Neural cell (in vitro differentiated cells): ENCODE data around the gene FOLR2. TPM values are rescaled to one million over a fixed set of nuclear protein-coding genes. Genes with fewer than 3 reads are reported as not detected.

Experiments used
- H2AFZ ChIP-seq: fragments of 200-600, 300-800 bp; sonication (generic), shearing (Covaris generic); 2 replicates; pipeline ENCODE4 v1.6.0; 2014; ENCODE audit warnings: low read depth, mild to moderate bottlenecking, antibody characterized with exemption, low read length, moderate library complexity
- H3F3A ChIP-seq: fragments of 200-600 bp; shearing (Covaris generic); 2 replicates; pipeline ENCODE4 v1.6.1; 2016; ENCODE audit warnings: mild to moderate bottlenecking, moderate library complexity, mixed read lengths, antibody characterized with exemption, low read length; ENCODE audit not compliant: insufficient read depth, poor library complexity, severe bottlenecking
- H3K27ac ChIP-seq: fragments of 200-600, 300-800 bp; sonication (generic), shearing (Covaris generic); 2 replicates; pipeline ENCODE4 v1.5.1; 2014; ENCODE audit warnings: mild to moderate bottlenecking, low read length, moderate library complexity
- H3K27me3 ChIP-seq: fragments of 300-800, 200-600 bp; sonication (generic), shearing (Covaris generic); 2 replicates; pipeline ENCODE4 v1.6.0; 2014; ENCODE audit warnings: mild to moderate bottlenecking, low read depth, low read length, moderate library complexity; ENCODE audit not compliant: insufficient read depth
- H3K36me3 ChIP-seq: fragments of 300-800, 200-600 bp; sonication (generic), shearing (Covaris generic); 2 replicates; pipeline ENCODE4 v1.5.1; 2014; ENCODE audit warnings: mild to moderate bottlenecking, antibody characterized with exemption, low read length, moderate library complexity; ENCODE audit not compliant: insufficient read depth
- H3K4me2 ChIP-seq: fragments of 300-800, 200-600 bp; sonication (generic), shearing (Covaris generic); 2 replicates; pipeline ENCODE4 v1.6.0; 2014; ENCODE audit warnings: mild to moderate bottlenecking, low read length
- H3K4me3 ChIP-seq: fragments of 300-800, 200-600 bp; sonication (generic), shearing (Covaris generic); 2 replicates; pipeline ENCODE4 v1.5.1; 2014; ENCODE audit warnings: mild to moderate bottlenecking, low read length, moderate library complexity
- H3K79me2 ChIP-seq: fragments of 200-600 bp; shearing (Covaris generic); replicated peaks from 2 replicates; pipeline ENCODE4 v1.6.0; 2014; ENCODE audit warnings: mild to moderate bottlenecking, low read length, moderate library complexity; ENCODE audit not compliant: insufficient read depth
- H3K9ac ChIP-seq: fragments of 300-800, 200-600 bp; sonication (generic), shearing (Covaris generic); 2 replicates; pipeline ENCODE4 v1.6.1; 2016; ENCODE audit warnings: mild to moderate bottlenecking, low read length, mixed read lengths
- H3K9me2 ChIP-seq: fragments of 200-600 bp; shearing (Covaris generic); 2 replicates; pipeline ENCODE4 v1.6.1; 2016; ENCODE audit warnings: mild to moderate bottlenecking, low read length, mixed read lengths; ENCODE audit not compliant: insufficient read depth
- H3K9me3 ChIP-seq: fragments of 200-600, 300-800 bp; sonication (generic), shearing (Covaris generic); 2 replicates; pipeline ENCODE4 v1.6.1; 2016; ENCODE audit warnings: mild to moderate bottlenecking, mixed run types, low read length, moderate library complexity, mixed read lengths
- H4K20me1 ChIP-seq: fragments of 200-600 bp; shearing (Covaris generic); 2 replicates; pipeline ENCODE4 v1.6.1; 2016; ENCODE audit warnings: mild to moderate bottlenecking, mixed run types; ENCODE audit not compliant: insufficient read depth
- EP300 ChIP-seq: fragments of 450-650 bp; conservative IDR thresholded peaks from 2 replicates; pipeline ENCODE4 v1.6.1; 2014; ENCODE audit warnings: antibody characterized with exemption, mild to moderate bottlenecking, moderate library complexity; ENCODE audit not compliant: poor library complexity, severe bottlenecking
- EZH2 ChIP-seq: fragments of 200-600, 300-800 bp; shearing (Covaris generic), sonication (generic); IDR thresholded peaks from 2 replicates; pipeline ENCODE4 v1.6.1; 2014; ENCODE audit warnings: antibody characterized with exemption, low read length, borderline replicate concordance, mild to moderate bottlenecking; ENCODE audit not compliant: insufficient read depth, poor library complexity, severe bottlenecking
- MXI1 ChIP-seq: fragments of 450-650 bp; conservative IDR thresholded peaks from 2 replicates; pipeline ENCODE4 v1.6.1; 2014; ENCODE audit warnings: antibody characterized with exemption, mild to moderate bottlenecking; ENCODE audit not compliant: poor library complexity, severe bottlenecking
- POLR2AphosphoS5 ChIP-seq: IDR thresholded peaks from 2 replicates; pipeline ENCODE4 v1.6.1; 2012
- RAD21 ChIP-seq: fragments of 450-650 bp; conservative IDR thresholded peaks from 2 replicates; pipeline ENCODE4 v1.6.1; 2014; ENCODE audit warnings: antibody characterized with exemption, mild to moderate bottlenecking, moderate library complexity
- SMC3 ChIP-seq: fragments of 450-650 bp; conservative IDR thresholded peaks from 2 replicates; pipeline ENCODE4 v1.6.1; 2014; ENCODE audit warnings: antibody characterized with exemption, mild to moderate bottlenecking, moderate library complexity; ENCODE audit not compliant: poor library complexity
- TAF1 ChIP-seq: IDR thresholded peaks from 2 replicates; pipeline ENCODE4 v1.6.1; 2012; ENCODE audit warnings: low read depth
- polyA plus RNA-seq: library from polyadenylated mRNA; depleted of rRNA; stranded (reverse); fragments of >200 nt; gene quantifications from 2 replicates; pipeline ENCODE4 v1.2.3, GENCODE V29; 2014
- TF ChIP-seq, protein P1 (sequence below): IDR thresholded peaks from 2 replicates; pipeline ENCODE4 v1.6.1; 2012; ENCODE audit warnings: borderline replicate concordance
- TF ChIP-seq, protein P2 (sequence below): fragments of 450-650 bp; IDR thresholded peaks from 2 replicates; pipeline ENCODE4 v1.5.1; 2014; ENCODE audit warnings: antibody characterized with exemption, mild to moderate bottlenecking, moderate library complexity; ENCODE audit not compliant: poor library complexity, severe bottlenecking

Gene FOLR2
- polyA plus RNA-seq, 1 donor from 2014 or later, result not detected

- Histone ChIP-seq H3F3A (no peaks in the 10 kb centered on the region), H2AFZ (no peak overlapping the region), H4K20me1 (no peaks in the 10 kb centered on the region)
Observed at GRCh38 chr11:72177656-72178055, 38.9 kb upstream of the FOLR2 start.

GRCh38 chr11:72179049-72179803, 37.4 kb upstream of the FOLR2 start:
- Histone ChIP-seq H2AFZ (no peak overlapping the region), H3F3A (no peaks in the 10 kb centered on the region), H3K36me3 (no peaks in the 10 kb centered on the region), H3K9me2 (no peaks in the 10 kb centered on the region), H3K79me2 (no peaks in the 10 kb centered on the region), H3K9me3 (no peaks in the 10 kb centered on the region), H3K9ac (no peak overlapping the region), H3K27me3 (no peaks in the 10 kb centered on the region), H3K4me3 (no peak overlapping the region), H3K27ac (no peak overlapping the region), H4K20me1 (no peaks in the 10 kb centered on the region), H3K4me2 (no peak overlapping the region)
- TF ChIP-seq, protein P1, sequence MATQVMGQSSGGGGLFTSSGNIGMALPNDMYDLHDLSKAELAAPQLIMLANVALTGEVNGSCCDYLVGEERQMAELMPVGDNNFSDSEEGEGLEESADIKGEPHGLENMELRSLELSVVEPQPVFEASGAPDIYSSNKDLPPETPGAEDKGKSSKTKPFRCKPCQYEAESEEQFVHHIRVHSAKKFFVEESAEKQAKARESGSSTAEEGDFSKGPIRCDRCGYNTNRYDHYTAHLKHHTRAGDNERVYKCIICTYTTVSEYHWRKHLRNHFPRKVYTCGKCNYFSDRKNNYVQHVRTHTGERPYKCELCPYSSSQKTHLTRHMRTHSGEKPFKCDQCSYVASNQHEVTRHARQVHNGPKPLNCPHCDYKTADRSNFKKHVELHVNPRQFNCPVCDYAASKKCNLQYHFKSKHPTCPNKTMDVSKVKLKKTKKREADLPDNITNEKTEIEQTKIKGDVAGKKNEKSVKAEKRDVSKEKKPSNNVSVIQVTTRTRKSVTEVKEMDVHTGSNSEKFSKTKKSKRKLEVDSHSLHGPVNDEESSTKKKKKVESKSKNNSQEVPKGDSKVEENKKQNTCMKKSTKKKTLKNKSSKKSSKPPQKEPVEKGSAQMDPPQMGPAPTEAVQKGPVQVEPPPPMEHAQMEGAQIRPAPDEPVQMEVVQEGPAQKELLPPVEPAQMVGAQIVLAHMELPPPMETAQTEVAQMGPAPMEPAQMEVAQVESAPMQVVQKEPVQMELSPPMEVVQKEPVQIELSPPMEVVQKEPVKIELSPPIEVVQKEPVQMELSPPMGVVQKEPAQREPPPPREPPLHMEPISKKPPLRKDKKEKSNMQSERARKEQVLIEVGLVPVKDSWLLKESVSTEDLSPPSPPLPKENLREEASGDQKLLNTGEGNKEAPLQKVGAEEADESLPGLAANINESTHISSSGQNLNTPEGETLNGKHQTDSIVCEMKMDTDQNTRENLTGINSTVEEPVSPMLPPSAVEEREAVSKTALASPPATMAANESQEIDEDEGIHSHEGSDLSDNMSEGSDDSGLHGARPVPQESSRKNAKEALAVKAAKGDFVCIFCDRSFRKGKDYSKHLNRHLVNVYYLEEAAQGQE, result no peak
- TF ChIP-seq EZH2 (no peak), MXI1 (no peak), EP300 (no peak)

More at GRCh38 chr11:72177656-72178055, 38.9 kb upstream of the FOLR2 start:
- no peaks in the 10 kb centered on the region for H3K36me3 ChIP-seq
- H3K27ac ChIP-seq, result no peak overlapping the region
- H3K79me2 ChIP-seq, result no peaks in the 10 kb centered on the region
- H3K27me3 ChIP-seq, result no peaks in the 10 kb centered on the region
- no peak overlapping the region for H3K4me2 ChIP-seq
- no peak overlapping the region for H3K9ac ChIP-seq
- TF ChIP-seq, protein P2, sequence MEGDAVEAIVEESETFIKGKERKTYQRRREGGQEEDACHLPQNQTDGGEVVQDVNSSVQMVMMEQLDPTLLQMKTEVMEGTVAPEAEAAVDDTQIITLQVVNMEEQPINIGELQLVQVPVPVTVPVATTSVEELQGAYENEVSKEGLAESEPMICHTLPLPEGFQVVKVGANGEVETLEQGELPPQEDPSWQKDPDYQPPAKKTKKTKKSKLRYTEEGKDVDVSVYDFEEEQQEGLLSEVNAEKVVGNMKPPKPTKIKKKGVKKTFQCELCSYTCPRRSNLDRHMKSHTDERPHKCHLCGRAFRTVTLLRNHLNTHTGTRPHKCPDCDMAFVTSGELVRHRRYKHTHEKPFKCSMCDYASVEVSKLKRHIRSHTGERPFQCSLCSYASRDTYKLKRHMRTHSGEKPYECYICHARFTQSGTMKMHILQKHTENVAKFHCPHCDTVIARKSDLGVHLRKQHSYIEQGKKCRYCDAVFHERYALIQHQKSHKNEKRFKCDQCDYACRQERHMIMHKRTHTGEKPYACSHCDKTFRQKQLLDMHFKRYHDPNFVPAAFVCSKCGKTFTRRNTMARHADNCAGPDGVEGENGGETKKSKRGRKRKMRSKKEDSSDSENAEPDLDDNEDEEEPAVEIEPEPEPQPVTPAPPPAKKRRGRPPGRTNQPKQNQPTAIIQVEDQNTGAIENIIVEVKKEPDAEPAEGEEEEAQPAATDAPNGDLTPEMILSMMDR, result no peak
- TF ChIP-seq MXI1 (no peak), SMC3 (no peak), POLR2AphosphoS5 (no peak), RAD21 (no peak), EP300 (no peak), TAF1 (no peak), EZH2 (no peak)
- TF ChIP-seq, protein P1, result no peak
- H3K9me2 ChIP-seq, result no peaks in the 10 kb centered on the region
- no peak overlapping the region for H3K4me3 ChIP-seq
- H3K9me3 ChIP-seq, result no peaks in the 10 kb centered on the region
